ENCODE measurements around the gene COPS9. TPM values are rescaled to one million over a fixed set of nuclear protein-coding genes. Genes with fewer than 3 reads are reported as not detected.

Gene COPS9
- total RNA-seq, 1 donor from 2014 or later: 140 TPM

DNA sequence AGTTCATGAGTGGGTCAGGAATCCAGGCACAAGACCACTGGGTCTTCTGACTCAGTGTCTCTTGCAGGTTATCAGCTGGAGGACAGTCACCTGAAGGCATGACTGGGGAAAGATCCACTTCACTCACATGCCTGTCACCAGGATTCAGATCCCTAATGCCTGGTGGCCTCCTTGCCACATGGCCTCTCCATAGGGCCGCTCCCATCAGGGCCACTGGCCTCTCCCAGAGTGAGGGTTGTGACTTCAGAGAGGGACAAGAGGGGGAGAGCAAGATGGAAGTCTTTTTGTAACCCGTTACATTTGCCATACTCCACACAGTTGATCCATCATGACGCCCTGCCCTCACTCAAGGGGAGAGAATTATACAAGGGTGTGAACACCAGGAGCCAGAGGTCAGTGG is 17.3 kb upstream of the COPS9 start:
- H3K27me3 Mint-ChIP-seq (ENCODE audit: low read depth): peaks cover 20% of the 10 kb centered on the region
- H3K27ac Mint-ChIP-seq (ENCODE audit: unreplicated experiment): no peak overlapping the region
- peaks cover 3% of the 10 kb centered on the region for H3K36me3 Mint-ChIP-seq (ENCODE audit: low read depth)
- peaks cover 6% of the 10 kb centered on the region for H3K9me3 Mint-ChIP-seq (ENCODE audit: low read depth)
- no peak for TF ChIP-seq CTCF (IDR thresholded peaks at IDR 0.05)
- H3K4me1 Mint-ChIP-seq (ENCODE audit: low read depth): peaks cover 3% of the 10 kb centered on the region
- peak; percentile 60 for DNase-seq (ENCODE audit: low spot score)
- H3K4me3 Mint-ChIP-seq (ENCODE audit: unreplicated experiment): no peak overlapping the region

- Mint-ChIP-seq H3K36me3 (ENCODE audit: low read depth) (peaks cover 3% of the 10 kb centered on the region), H3K4me3 (ENCODE audit: unreplicated experiment) (no peak overlapping the region), H3K27ac (ENCODE audit: unreplicated experiment) (no peak overlapping the region), H3K27me3 (ENCODE audit: low read depth) (peaks cover 20% of the 10 kb centered on the region), H3K9me3 (ENCODE audit: low read depth) (peaks cover 6% of the 10 kb centered on the region), H3K4me1 (ENCODE audit: low read depth) (peaks cover 3% of the 10 kb centered on the region)
- peak; percentile 55 for DNase-seq (ENCODE audit: low spot score)
- no peak for TF ChIP-seq CTCF (IDR thresholded peaks at IDR 0.05)
Observed at GRCh38 chr2:240151477-240152031, 15.4 kb upstream of the COPS9 start.

GRCh38 chr2:240149943-240150784 is 14.1 kb upstream of the COPS9 start:
- H3K4me3 Mint-ChIP-seq (ENCODE audit: unreplicated experiment): no peak overlapping the region
- H3K27ac Mint-ChIP-seq (ENCODE audit: unreplicated experiment): no peak overlapping the region
- peaks cover 21% of the 10 kb centered on the region for H3K27me3 Mint-ChIP-seq (ENCODE audit: low read depth)
- peaks cover 3% of the 10 kb centered on the region for H3K36me3 Mint-ChIP-seq (ENCODE audit: low read depth)
- TF ChIP-seq CTCF (IDR thresholded peaks at IDR 0.05): peak; percentile 86
- H3K4me1 Mint-ChIP-seq (ENCODE audit: low read depth): peaks cover 3% of the 10 kb centered on the region
- DNase-seq (ENCODE audit: low spot score): no peak
- H3K9me3 Mint-ChIP-seq (ENCODE audit: low read depth): peaks cover 6% of the 10 kb centered on the region

DNA sequence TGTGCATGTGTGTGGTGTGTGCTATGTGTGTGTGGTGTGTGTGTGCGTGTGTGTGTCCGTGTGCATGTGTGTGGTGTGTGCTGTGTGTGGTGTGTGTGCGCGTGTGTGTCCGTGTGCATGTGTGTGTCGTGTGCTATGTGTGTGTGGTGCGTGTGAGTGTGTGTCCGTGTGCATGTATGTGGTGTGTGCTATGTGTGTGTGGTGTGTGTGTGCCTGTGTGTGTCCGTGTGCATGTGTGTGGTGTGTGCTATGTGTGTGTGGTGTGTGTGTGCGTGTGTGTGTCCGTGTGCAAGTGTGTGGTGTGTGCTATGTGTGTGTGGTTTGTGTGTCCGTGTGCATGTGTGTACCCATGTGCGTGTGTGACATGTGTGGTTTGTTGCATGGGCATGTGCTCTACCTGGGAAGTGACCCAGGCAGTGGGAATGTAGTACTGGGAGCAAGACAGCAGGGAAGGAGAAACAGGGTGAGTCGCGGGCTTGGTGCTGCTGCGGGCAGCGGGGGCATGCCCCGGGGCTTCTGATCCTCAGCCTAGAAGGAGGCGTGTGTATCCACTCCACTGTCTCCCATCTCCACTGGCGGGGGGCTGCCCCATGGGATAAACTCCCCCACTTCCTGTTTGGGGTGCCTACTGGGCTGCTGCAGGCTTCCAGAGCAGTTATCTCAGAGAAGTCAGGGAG is 11.9 kb upstream of the COPS9 start:
- Mint-ChIP-seq H3K27me3 (ENCODE audit: low read depth) (peaks cover 20% of the 10 kb centered on the region), H3K36me3 (ENCODE audit: low read depth) (peaks cover 1% of the 10 kb centered on the region), H3K27ac (ENCODE audit: unreplicated experiment) (no peak overlapping the region), H3K9me3 (ENCODE audit: low read depth) (peaks cover 5% of the 10 kb centered on the region), H3K4me1 (ENCODE audit: low read depth) (no peaks in the 10 kb centered on the region), H3K4me3 (ENCODE audit: unreplicated experiment) (no peak overlapping the region)
- TF ChIP-seq CTCF (IDR thresholded peaks at IDR 0.05): no peak
- DNase-seq (ENCODE audit: low spot score): no peak

- no peak for DNase-seq (ENCODE audit: low spot score)
- TF ChIP-seq CTCF (IDR thresholded peaks at IDR 0.05): no peak
- H3K4me3 Mint-ChIP-seq (ENCODE audit: unreplicated experiment): no peak overlapping the region
- no peaks in the 10 kb centered on the region for H3K4me1 Mint-ChIP-seq (ENCODE audit: low read depth)
- H3K27ac Mint-ChIP-seq (ENCODE audit: unreplicated experiment): no peak overlapping the region
- H3K27me3 Mint-ChIP-seq (ENCODE audit: low read depth): peaks cover 13% of the 10 kb centered on the region
- H3K9me3 Mint-ChIP-seq (ENCODE audit: low read depth): no peaks in the 10 kb centered on the region
- H3K36me3 Mint-ChIP-seq (ENCODE audit: low read depth): no peaks in the 10 kb centered on the region
Observed at GRCh38 chr2:240147382-240147781, 11.3 kb upstream of the COPS9 start.
